Measurements from ENCODE around the gene VEGFA. TPM values are rescaled to one million over a fixed set of nuclear protein-coding genes. Genes with fewer than 3 reads are reported as not detected.

Gene VEGFA
- 420 TPM for total RNA-seq

GRCh38 chr6:43769526-43770371, at the start of gene VEGFA:
VEGFA (plus strand) TSS chr6:43770211.
- peak; percentile 89 for DNase-seq (ENCODE audit: low spot score)

DNA sequence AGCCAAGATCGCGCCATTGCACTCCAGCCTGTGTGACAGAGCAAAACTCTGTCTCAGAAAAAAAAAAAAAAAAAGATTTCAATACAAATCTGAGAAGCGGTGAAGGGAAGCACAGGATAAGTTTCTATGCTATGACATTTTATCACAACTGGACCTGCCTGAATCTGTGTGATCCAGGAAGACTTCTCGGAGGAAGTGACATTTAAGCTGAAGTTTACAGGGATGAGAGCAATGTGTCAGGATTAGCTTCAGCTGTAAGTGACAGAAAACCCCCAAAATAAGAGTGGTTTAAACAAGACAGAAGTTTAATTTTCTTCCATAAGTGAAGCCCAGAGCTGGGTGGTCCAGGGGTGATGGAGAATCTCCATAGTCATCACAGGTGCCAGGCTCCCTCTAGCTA, 49.0 kb upstream of the VEGFA start:
- DNase-seq (ENCODE audit: low spot score) = no peak

DNA sequence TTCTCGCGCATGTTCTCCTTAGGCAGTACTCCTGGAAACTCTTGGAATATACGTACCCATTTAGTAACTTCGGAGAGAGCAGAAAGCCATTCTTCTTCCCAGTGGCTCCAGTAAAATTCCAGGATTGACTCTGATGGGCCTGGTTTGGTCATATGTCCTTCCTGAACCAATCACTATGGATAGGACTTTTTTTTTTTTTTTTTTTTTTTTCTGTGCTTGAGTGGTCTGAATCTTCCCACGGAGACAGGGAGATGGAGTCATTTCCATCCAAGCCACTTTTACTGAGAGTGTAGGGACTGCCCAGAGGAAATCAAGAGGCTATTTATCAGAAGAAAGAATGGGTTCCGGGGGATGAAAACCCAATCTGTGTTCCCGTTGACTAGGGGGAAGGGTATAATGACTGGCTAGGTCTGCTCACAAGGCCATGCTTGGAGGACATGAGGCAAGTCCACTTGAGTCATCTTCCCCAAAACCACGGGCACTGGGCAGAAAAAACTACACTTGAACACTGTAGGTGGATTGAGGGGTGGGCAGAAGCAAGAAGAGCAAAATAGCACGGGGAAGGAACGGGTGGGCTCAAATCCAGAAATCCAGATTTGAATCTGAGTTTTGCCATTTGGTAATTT, 47.0 kb upstream of the VEGFA start:
- DNase-seq (ENCODE audit: low spot score) = no peak

DNA sequence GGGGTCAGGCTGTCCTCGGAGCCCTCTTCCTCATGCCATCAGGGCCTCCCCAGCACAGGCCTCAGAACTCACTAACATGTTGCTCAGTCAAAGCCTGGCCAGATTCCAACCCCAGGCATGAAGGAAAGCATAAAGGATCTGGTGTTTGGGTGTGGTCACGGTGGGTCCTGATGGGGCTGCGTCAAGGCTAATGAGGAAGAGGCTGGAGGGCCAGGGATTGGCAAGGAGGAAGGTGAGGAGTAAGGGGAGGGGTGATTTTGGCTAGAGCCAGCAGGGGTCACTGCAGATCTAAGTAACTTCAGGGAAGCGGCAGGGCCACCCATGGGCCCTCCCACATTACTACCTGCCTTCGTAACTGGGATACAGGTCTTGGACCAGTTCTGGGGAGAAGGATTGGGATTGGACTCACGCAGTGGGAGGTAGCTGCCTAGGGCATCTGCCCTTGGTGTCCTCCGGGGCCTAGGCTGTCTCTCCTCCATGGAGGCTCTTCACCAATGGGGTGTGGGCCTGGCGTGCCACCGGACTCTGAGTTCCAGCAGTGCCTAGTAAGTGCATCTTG, 46.2 kb upstream of the VEGFA start:
- DNase-seq (ENCODE audit: low spot score) = peak; percentile 80

- no peak for DNase-seq (ENCODE audit: low spot score)
Measured at GRCh38 chr6:43724354-43724753, 45.7 kb upstream of the VEGFA start.

GRCh38 chr6:43724914-43725642, 44.9 kb upstream of the VEGFA start:
- DNase-seq (ENCODE audit: low spot score) = peak; percentile 90

DNA sequence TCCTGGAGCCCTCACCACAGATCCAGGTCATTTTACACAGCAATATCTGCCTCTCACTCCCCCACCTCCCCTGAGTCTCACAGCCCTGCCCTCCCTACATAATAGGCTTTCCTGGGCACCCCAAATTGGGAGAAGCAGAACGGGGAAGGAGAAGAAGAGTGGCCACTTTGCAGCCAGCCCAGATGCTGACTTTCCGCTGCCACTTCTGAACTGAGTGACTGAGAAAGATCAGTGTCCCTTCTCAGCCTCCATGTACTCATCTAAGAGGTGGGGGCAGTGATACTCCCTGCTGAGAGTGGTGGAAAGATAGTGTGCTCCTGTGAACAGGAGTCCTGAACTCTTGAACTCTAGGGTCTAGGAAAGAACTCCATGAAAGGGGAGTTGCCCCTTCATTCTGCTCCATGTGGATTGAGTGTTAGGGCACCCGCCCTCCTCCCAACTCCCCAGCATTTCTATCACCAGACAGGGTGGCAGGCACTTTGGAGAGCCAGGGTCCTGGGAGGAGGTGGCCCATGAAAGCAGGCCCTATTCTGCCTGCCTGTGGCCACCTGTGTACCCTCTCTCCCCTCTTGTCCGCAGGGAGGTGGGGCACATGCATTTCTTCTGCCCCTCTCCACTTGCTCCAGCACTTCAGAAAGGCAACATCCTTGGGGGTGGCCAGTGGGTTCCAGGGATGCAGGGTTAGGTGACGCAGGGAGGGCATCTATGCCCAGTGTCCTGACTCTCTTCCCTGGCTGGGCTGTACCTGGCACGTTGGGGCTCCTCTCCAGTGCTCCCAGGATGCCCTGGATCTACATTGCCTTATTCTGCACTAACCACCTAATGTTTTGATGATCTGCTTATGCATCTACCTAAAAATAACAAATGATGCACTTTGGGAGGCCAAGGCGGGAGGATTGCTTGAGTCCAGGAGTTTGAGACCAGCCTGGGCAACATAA, 44.1 kb upstream of the VEGFA start:
- DNase-seq (ENCODE audit: low spot score) = no peak

- DNase-seq (ENCODE audit: low spot score) = no peak
Measured at GRCh38 chr6:43727634-43728033, 42.4 kb upstream of the VEGFA start.

DNA sequence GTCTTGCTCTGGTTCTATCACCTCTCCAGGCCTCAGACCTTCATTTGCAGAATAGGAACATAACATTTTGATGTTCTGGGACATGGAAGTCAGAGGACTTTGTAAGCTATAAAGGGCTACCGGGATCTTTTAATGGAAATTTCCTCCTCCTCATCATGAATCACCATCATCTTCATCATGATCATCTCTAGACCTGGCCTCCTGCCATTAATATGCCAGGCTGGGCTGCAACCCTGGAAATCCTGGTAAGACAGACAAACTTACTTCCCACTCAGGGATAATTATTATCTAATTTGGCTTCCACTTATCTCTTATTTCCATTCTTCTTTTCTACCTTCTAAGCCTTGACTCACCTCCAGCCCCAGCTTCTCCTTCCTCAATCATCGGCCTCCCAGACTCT, 41.4 kb upstream of the VEGFA start:
- no peak for DNase-seq (ENCODE audit: low spot score)

DNA sequence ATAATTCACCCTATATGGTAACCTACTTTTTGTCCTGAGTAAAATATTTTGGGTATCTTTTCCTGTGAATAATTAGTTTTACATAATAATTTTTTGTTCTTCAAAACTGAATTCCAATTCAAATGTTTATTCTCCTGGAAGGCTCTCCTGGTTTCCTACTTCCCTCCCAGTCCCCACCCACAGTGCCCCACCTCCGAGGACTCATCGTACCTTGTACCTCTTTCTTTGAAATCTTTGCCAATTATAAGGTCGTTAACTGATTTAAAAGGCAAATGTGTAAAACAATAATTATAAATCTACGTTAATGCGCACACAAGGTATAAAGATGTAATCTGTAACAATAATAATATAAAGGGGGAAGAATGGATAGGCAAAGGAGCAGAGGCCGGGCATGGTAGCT, 40.5 kb upstream of the VEGFA start:
- no peak for DNase-seq (ENCODE audit: low spot score)

DNA sequence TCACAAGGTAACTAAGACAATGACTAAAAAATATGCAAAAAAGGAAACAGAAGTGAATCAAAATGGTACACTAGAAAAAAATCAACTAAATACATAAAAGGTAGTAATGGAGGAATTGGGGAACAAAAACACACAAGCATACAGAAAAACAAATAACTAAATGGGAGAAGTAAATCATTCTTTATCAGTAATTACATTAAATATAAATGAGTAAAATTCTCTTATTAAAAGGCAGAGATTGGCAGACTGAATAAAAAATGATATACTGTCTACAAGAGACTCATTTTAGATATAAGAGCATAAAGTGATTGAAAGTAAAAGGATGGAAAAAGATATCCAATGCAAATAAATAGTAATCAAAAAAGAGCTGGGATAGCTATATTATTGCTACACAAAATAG, 39.4 kb upstream of the VEGFA start:
- no peak for DNase-seq (ENCODE audit: low spot score)

DNA sequence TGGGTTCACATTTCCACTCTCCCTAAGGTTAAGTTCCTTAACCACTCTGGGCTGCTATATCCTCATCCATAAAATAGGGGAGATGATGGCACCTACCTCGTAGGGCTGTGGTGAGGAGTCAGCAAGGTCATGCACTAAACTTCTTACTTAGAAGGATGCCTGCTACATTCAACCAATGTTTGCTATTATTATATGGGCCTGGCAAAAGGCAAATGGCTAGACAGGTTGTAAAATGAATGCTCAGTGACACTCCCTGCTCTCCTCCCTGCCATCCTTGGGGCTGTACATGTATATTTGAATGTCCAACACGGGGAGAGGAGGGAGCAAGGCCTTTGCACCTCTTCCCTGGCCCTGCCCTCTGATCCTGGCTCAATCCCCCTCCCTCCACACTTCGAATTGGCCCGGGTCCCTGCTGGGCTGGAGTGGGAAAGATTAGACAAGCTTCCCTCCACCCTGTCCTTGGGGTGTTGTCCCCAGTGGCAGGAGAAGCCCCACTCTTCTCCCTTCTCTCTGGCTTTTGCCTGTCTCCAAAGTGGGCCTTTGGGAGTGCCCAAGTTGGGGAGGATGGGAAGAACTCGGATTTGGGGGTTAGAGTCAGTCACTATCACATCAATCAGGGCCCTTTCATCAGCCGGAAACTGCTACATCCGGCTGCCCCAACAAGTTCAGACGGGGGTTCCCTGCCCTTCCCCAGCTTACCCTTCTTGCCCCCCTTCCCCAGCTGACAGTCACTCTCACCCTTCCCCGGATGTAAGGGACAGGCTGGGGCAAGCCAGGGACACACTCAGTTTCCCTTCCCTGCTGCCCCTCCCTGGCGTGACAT, 36.3 kb upstream of the VEGFA start:
- no peak for DNase-seq (ENCODE audit: low spot score)

DNA sequence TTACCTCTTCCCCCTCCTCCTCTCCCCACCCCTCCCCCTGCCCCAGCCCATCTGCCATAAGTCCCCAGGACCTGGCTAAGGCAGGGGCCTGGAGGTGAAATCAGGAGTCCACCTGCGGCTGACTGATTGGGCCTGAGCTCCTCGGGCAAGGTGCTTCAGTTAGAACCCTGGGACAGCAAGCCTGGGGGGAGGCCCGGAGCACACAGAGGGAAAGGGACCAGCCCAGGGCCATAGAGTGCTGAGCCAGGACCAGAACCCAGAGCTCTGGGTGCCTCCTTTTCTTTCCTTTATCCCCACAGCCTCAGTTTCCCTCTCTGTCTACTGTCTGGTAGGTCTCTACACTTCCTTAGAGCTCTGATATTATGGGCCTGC, 35.7 kb upstream of the VEGFA start:
- no peak for DNase-seq (ENCODE audit: low spot score)

- no peak for DNase-seq (ENCODE audit: low spot score)
Measured at GRCh38 chr6:43735642-43736199, 34.3 kb upstream of the VEGFA start.

DNA sequence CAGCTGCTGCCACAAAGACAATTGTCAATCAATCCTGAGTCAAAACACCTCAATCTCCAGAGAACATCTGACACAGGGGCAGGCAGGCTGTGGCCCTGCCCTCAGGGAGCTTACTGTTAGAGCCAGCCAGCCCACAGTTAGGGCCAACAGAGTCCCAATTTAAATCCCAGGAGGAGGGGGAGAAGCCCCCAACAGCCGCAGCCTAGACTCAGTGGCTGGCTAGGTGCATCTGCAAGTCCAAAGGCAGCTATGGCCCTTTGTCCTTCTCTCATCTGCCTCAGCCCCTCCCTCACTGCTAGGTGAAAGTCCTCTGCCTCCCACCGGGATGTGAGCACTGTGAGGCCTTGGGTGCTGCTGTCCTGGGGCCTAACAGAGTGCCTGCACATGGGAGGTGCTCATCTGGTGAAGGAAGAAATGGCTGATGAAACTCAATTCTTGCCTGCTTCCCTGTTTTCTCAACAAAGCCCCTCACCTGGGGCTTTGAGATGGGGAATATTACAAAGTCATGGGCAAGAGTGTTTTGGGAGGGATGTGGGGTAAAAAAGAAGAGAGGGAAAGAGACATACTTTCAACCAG, 33.7 kb upstream of the VEGFA start:
- DNase-seq (ENCODE audit: low spot score) = no peak

- no peak for DNase-seq (ENCODE audit: low spot score)
Measured at GRCh38 chr6:43736844-43737243, 33.2 kb upstream of the VEGFA start.

DNA sequence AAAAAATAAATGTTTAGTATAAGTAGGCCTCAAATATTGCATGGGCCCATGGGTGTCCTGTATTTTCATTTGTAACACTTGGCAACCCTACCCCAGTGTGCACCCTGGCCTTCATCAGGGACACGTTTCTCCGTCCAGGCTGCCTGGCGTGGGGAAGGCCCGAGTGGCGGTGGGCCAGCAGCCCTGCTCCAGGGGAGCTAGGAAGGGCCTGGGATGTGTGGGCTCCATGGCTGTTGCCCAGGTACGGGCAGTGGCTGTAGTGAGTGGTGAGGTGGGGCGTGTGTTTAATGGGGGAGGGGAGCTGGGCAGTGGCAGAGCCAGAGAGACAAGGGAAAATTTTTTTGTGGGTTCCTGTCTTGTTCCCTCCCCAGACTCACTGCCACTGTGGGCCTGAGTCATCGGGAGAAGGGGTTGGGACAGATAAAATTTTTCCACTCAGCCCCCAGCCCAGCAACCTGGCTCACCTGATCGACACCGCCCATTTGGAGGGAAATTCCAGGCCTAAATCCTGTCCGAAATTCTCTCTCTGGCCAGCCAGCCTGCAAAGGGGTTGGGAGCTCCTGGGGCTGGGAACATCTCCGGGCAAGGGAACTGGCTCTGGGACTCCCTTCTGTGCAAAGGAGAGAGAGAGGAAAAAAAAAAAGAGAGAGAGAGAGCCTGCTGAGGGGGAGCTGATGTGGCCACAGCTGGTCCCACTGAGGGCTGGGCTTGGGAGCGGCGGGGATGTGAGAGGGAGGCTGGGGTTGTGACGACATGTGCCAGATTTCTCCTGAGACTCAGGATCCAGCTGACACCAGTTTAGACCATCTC, 32.5 kb upstream of the VEGFA start:
- DNase-seq (ENCODE audit: low spot score) = no peak

- no peak for DNase-seq (ENCODE audit: low spot score)
Measured at GRCh38 chr6:43738267-43738676, 31.7 kb upstream of the VEGFA start.

All from mucosa of gallbladder (tissue), 1 donor.